WTC11 (cell line): Measurements from ENCODE around the gene CDK8. TPM values are rescaled to one million over a fixed set of nuclear protein-coding genes. Genes with fewer than 3 reads are reported as not detected.

ENCODE experiments used
- ATAC-seq: fragments of 200-7000 bp; cut with Tn5 transposase; 2 replicates; pipeline ENCODE4 v1.10.0; 2021; ENCODE audit warnings: mild to moderate bottlenecking, moderate library complexity
- CTCF ChIA-PET: fragments of 300-600 bp; sonication (Branson Sonifier 250); formaldehyde crosslinking; loops from one replicate; lab custom pipeline; 2021; ENCODE audit warnings: antibody characterized with exemption; lab: Charles Lee
- POLR2A ChIA-PET: fragments of 350-600 bp; sonication (Branson Sonifier 250); formaldehyde crosslinking; loops from one replicate; lab custom pipeline; 2021; ENCODE audit warnings: antibody characterized with exemption; lab: Charles Lee
- DNase-seq: peaks from one replicate; pipeline ENCODE4 v3.0.0; 2021; ENCODE audit warnings: low spot score
- H3K27ac Mint-ChIP-seq: 2 replicates; pipeline ENCODE4 v1.8.0; 2021; ENCODE audit warnings: mixed read lengths
- H3K27me3 Mint-ChIP-seq: 2 replicates; pipeline ENCODE4 v1.8.0; 2021; ENCODE audit warnings: low read depth, mild to moderate bottlenecking, moderate library complexity, mixed read lengths
- H3K36me3 Mint-ChIP-seq: 2 replicates; pipeline ENCODE4 v1.8.0; 2021; ENCODE audit warnings: mixed read lengths
- H3K4me1 Mint-ChIP-seq: 2 replicates; pipeline ENCODE4 v1.8.0; 2022; ENCODE audit warnings: mixed read lengths
- H3K4me3 Mint-ChIP-seq: 2 replicates; pipeline ENCODE4 v1.8.0; 2021; ENCODE audit warnings: mild to moderate bottlenecking, moderate library complexity, mixed read lengths
- H3K9me3 Mint-ChIP-seq: 2 replicates; pipeline ENCODE4 v1.8.0; 2021; ENCODE audit warnings: mixed read lengths
- CBFB ChIP-seq: sonication (generic); formaldehyde crosslinking; IDR thresholded peaks from 2 replicates; pipeline ENCODE4 v1.8.1; 2022; ENCODE audit warnings: mild to moderate bottlenecking, low read depth, missing genetic modification reagents
- MAX ChIP-seq: sonication (generic); formaldehyde crosslinking; IDR thresholded peaks from 2 replicates; pipeline ENCODE4 v1.8.0; 2022; ENCODE audit warnings: mild to moderate bottlenecking, missing genetic modification reagents
- NFYB ChIP-seq: sonication (generic); formaldehyde crosslinking; conservative IDR thresholded peaks from 2 replicates; pipeline ENCODE4 v1.8.0; 2022; ENCODE audit warnings: low read depth, missing genetic modification reagents
- ZNF121 ChIP-seq: sonication (generic); formaldehyde crosslinking; IDR thresholded peaks from 2 replicates; pipeline ENCODE4 v1.8.0; 2023; ENCODE audit warnings: missing genetic modification reagents
- ZNF317 ChIP-seq: sonication (generic); formaldehyde crosslinking; IDR thresholded peaks from 2 replicates; pipeline ENCODE4 v1.8.1; 2023; ENCODE audit warnings: low read depth, mild to moderate bottlenecking, moderate library complexity, missing genetic modification reagents, borderline replicate concordance
- ZNF416 ChIP-seq: fragments of 250-450 bp; sonication (Bioruptor Pico); IDR thresholded peaks from 2 replicates; pipeline ENCODE4 v1.9.0; 2021; ENCODE audit warnings: mild to moderate bottlenecking, inconsistent platforms
- total RNA-seq: library from RNA; stranded (reverse); gene quantifications from 3 replicates; pipeline ENCODE4 v1.2.3, GENCODE V29; 2021
- TF ChIP-seq, protein P1 (sequence below): sonication (generic); formaldehyde crosslinking; IDR thresholded peaks from 2 replicates; pipeline ENCODE4 v1.8.0; 2022; ENCODE audit warnings: missing genetic modification reagents
- TF ChIP-seq, protein P2 (sequence below): sonication (generic); formaldehyde crosslinking; conservative IDR thresholded peaks from 2 replicates; pipeline ENCODE4 v1.8.1; 2023; ENCODE audit warnings: mild to moderate bottlenecking, low read depth, missing genetic modification reagents, moderate library complexity
- TF ChIP-seq, protein P3 (sequence below): fragments of 250-450 bp; sonication (Bioruptor Pico); conservative IDR thresholded peaks from 2 replicates; pipeline ENCODE4 v1.9.0; 2021; ENCODE audit warnings: mild to moderate bottlenecking
- TF ChIP-seq, protein P4 (sequence below): fragments of 250-450 bp; sonication (Bioruptor Pico); IDR thresholded peaks from 2 replicates; pipeline ENCODE4 v1.9.0; 2021; ENCODE audit warnings: mild to moderate bottlenecking, borderline replicate concordance
- TF ChIP-seq, protein P5 (sequence below): sonication (generic); formaldehyde crosslinking; IDR thresholded peaks from 2 replicates; pipeline ENCODE4 v1.8.0; 2022; ENCODE audit warnings: mild to moderate bottlenecking, missing genetic modification reagents
- TF ChIP-seq, protein P6 (sequence below): sonication (generic); formaldehyde crosslinking; IDR thresholded peaks from 2 replicates; pipeline ENCODE4 v1.8.0; 2023; ENCODE audit warnings: mild to moderate bottlenecking, missing genetic modification reagents
- TF ChIP-seq, protein P7 (sequence below): sonication (generic); formaldehyde crosslinking; IDR thresholded peaks from 2 replicates; pipeline ENCODE4 v1.8.1; 2022; ENCODE audit warnings: low read depth, missing genetic modification reagents, borderline replicate concordance
- TF ChIP-seq, protein P8 (sequence below): sonication (generic); formaldehyde crosslinking; IDR thresholded peaks from 2 replicates; pipeline ENCODE4 v1.8.1; 2022; ENCODE audit warnings: mild to moderate bottlenecking, missing genetic modification reagents, moderate library complexity, borderline replicate concordance

CDK8 gene
- total RNA-seq, 1 experiment from 2014 or later: 21.4 TPM

DNA sequence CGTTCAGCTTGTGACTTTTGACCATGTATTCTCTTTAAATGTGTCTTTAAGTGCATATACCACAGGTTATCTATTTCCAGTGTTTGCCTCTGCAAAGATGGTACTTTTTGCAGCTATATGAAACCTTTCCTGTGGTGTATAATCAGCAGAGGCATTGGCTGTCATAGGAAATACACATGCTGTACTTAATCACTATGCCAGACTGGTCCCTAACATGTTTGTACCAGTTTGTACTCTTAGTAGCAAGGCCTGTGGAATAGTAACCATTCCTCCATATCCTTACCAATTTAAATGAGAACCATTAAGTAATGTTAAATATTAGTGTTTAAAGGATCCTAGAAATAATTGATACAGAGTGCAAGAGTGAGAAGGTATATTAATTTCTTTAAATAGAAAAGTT, 69.8 kb downstream of the CDK8 start:
- H3K27ac Mint-ChIP-seq: no peak overlapping the region
- ATAC-seq: no peak
- CTCF ChIA-PET: no interaction called here
- TF ChIP-seq, protein P1, sequence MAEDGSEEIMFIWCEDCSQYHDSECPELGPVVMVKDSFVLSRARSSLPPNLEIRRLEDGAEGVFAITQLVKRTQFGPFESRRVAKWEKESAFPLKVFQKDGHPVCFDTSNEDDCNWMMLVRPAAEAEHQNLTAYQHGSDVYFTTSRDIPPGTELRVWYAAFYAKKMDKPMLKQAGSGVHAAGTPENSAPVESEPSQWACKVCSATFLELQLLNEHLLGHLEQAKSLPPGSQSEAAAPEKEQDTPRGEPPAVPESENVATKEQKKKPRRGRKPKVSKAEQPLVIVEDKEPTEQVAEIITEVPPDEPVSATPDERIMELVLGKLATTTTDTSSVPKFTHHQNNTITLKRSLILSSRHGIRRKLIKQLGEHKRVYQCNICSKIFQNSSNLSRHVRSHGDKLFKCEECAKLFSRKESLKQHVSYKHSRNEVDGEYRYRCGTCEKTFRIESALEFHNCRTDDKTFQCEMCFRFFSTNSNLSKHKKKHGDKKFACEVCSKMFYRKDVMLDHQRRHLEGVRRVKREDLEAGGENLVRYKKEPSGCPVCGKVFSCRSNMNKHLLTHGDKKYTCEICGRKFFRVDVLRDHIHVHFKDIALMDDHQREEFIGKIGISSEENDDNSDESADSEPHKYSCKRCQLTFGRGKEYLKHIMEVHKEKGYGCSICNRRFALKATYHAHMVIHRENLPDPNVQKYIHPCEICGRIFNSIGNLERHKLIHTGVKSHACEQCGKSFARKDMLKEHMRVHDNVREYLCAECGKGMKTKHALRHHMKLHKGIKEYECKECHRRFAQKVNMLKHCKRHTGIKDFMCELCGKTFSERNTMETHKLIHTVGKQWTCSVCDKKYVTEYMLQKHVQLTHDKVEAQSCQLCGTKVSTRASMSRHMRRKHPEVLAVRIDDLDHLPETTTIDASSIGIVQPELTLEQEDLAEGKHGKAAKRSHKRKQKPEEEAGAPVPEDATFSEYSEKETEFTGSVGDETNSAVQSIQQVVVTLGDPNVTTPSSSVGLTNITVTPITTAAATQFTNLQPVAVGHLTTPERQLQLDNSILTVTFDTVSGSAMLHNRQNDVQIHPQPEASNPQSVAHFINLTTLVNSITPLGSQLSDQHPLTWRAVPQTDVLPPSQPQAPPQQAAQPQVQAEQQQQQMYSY (CRISPR knock-in tag): no peak
- no peak for TF ChIP-seq NFYB
- TF ChIP-seq MAX (CRISPR knock-in tag): no peak
- no peak for TF ChIP-seq ZNF416
- TF ChIP-seq, protein P2, sequence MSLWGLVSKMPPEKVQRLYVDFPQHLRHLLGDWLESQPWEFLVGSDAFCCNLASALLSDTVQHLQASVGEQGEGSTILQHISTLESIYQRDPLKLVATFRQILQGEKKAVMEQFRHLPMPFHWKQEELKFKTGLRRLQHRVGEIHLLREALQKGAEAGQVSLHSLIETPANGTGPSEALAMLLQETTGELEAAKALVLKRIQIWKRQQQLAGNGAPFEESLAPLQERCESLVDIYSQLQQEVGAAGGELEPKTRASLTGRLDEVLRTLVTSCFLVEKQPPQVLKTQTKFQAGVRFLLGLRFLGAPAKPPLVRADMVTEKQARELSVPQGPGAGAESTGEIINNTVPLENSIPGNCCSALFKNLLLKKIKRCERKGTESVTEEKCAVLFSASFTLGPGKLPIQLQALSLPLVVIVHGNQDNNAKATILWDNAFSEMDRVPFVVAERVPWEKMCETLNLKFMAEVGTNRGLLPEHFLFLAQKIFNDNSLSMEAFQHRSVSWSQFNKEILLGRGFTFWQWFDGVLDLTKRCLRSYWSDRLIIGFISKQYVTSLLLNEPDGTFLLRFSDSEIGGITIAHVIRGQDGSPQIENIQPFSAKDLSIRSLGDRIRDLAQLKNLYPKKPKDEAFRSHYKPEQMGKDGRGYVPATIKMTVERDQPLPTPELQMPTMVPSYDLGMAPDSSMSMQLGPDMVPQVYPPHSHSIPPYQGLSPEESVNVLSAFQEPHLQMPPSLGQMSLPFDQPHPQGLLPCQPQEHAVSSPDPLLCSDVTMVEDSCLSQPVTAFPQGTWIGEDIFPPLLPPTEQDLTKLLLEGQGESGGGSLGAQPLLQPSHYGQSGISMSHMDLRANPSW (CRISPR knock-in tag): no peak
- TF ChIP-seq, protein P3, sequence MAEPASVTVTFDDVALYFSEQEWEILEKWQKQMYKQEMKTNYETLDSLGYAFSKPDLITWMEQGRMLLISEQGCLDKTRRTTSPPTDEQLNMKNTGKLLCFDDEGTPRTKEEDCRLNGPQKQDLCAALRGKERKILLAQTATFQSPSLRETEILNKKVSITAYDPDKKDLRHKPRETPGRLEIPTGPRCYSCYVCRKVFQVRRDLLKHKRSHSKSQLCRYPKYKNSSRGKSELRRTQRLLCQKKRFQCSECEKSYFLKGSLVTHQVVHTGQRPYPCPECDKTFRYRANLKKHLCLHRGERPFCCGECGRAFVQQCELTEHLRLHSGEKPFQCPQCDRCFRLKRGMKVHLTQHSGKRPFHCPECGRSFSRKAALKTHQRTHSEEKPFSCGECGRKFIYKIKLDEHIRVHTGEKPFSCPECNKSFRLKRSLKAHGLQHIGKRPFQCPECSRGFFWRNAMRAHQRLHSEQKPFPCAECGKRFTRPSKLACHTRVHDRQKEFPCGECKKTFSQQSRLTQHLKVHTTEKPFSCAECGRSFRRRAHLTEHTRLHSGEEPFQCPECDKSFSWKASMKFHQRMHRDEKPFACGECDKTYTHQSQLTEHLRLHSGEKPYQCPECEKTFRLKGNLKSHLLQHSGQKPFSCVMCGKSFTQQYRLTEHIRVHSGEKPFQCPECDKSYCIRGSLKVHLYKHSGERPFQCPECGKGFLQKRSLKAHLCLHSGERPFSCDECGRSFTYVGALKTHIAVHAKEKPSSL (CRISPR knock-in tag): no peak
- TF ChIP-seq ZNF121 (CRISPR knock-in tag): no peak
- no peak for TF ChIP-seq ZNF317 (CRISPR knock-in tag)
- TF ChIP-seq, protein P4, sequence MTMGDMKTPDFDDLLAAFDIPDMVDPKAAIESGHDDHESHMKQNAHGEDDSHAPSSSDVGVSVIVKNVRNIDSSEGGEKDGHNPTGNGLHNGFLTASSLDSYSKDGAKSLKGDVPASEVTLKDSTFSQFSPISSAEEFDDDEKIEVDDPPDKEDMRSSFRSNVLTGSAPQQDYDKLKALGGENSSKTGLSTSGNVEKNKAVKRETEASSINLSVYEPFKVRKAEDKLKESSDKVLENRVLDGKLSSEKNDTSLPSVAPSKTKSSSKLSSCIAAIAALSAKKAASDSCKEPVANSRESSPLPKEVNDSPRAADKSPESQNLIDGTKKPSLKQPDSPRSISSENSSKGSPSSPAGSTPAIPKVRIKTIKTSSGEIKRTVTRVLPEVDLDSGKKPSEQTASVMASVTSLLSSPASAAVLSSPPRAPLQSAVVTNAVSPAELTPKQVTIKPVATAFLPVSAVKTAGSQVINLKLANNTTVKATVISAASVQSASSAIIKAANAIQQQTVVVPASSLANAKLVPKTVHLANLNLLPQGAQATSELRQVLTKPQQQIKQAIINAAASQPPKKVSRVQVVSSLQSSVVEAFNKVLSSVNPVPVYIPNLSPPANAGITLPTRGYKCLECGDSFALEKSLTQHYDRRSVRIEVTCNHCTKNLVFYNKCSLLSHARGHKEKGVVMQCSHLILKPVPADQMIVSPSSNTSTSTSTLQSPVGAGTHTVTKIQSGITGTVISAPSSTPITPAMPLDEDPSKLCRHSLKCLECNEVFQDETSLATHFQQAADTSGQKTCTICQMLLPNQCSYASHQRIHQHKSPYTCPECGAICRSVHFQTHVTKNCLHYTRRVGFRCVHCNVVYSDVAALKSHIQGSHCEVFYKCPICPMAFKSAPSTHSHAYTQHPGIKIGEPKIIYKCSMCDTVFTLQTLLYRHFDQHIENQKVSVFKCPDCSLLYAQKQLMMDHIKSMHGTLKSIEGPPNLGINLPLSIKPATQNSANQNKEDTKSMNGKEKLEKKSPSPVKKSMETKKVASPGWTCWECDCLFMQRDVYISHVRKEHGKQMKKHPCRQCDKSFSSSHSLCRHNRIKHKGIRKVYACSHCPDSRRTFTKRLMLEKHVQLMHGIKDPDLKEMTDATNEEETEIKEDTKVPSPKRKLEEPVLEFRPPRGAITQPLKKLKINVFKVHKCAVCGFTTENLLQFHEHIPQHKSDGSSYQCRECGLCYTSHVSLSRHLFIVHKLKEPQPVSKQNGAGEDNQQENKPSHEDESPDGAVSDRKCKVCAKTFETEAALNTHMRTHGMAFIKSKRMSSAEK: no peak
- TF ChIP-seq, protein P5, sequence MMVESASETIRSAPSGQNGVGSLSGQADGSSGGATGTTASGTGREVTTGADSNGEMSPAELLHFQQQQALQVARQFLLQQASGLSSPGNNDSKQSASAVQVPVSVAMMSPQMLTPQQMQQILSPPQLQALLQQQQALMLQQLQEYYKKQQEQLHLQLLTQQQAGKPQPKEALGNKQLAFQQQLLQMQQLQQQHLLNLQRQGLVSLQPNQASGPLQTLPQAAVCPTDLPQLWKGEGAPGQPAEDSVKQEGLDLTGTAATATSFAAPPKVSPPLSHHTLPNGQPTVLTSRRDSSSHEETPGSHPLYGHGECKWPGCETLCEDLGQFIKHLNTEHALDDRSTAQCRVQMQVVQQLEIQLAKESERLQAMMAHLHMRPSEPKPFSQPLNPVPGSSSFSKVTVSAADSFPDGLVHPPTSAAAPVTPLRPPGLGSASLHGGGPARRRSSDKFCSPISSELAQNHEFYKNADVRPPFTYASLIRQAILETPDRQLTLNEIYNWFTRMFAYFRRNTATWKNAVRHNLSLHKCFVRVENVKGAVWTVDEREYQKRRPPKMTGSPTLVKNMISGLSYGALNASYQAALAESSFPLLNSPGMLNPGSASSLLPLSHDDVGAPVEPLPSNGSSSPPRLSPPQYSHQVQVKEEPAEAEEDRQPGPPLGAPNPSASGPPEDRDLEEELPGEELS (CRISPR knock-in tag): no peak
- TF ChIP-seq, protein P6, sequence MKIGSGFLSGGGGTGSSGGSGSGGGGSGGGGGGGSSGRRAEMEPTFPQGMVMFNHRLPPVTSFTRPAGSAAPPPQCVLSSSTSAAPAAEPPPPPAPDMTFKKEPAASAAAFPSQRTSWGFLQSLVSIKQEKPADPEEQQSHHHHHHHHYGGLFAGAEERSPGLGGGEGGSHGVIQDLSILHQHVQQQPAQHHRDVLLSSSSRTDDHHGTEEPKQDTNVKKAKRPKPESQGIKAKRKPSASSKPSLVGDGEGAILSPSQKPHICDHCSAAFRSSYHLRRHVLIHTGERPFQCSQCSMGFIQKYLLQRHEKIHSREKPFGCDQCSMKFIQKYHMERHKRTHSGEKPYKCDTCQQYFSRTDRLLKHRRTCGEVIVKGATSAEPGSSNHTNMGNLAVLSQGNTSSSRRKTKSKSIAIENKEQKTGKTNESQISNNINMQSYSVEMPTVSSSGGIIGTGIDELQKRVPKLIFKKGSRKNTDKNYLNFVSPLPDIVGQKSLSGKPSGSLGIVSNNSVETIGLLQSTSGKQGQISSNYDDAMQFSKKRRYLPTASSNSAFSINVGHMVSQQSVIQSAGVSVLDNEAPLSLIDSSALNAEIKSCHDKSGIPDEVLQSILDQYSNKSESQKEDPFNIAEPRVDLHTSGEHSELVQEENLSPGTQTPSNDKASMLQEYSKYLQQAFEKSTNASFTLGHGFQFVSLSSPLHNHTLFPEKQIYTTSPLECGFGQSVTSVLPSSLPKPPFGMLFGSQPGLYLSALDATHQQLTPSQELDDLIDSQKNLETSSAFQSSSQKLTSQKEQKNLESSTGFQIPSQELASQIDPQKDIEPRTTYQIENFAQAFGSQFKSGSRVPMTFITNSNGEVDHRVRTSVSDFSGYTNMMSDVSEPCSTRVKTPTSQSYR: no peak
- TF ChIP-seq, protein P7, sequence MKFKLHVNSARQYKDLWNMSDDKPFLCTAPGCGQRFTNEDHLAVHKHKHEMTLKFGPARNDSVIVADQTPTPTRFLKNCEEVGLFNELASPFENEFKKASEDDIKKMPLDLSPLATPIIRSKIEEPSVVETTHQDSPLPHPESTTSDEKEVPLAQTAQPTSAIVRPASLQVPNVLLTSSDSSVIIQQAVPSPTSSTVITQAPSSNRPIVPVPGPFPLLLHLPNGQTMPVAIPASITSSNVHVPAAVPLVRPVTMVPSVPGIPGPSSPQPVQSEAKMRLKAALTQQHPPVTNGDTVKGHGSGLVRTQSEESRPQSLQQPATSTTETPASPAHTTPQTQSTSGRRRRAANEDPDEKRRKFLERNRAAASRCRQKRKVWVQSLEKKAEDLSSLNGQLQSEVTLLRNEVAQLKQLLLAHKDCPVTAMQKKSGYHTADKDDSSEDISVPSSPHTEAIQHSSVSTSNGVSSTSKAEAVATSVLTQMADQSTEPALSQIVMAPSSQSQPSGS (CRISPR knock-in tag): no peak
- no peak for TF ChIP-seq CBFB (CRISPR knock-in tag)
- TF ChIP-seq, protein P8, sequence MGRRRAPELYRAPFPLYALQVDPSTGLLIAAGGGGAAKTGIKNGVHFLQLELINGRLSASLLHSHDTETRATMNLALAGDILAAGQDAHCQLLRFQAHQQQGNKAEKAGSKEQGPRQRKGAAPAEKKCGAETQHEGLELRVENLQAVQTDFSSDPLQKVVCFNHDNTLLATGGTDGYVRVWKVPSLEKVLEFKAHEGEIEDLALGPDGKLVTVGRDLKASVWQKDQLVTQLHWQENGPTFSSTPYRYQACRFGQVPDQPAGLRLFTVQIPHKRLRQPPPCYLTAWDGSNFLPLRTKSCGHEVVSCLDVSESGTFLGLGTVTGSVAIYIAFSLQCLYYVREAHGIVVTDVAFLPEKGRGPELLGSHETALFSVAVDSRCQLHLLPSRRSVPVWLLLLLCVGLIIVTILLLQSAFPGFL (CRISPR knock-in tag): no peak

More for the DNA sequence above, 69.8 kb downstream of the CDK8 start:
- POLR2A ChIA-PET: interaction anchor here (0.6 kb wide), 1 partner anchor 173 kb away, joined by 3 read pairs; no protein-coding TSS in a partner anchor
- no peaks in the 10 kb centered on the region for H3K27me3 Mint-ChIP-seq
- peaks cover 3% of the 10 kb centered on the region; the same call in 1 of the 2 replicates for H3K9me3 Mint-ChIP-seq
- peaks cover 26% of the 10 kb centered on the region for H3K4me1 Mint-ChIP-seq
- no peak overlapping the region for H3K4me3 Mint-ChIP-seq
- DNase-seq: no peak
- H3K36me3 Mint-ChIP-seq: no peaks in the 10 kb centered on the region
